GM12892 (cell line): Measurements from ENCODE around the gene ZNF331.
A peak's percentile ranks its signal among the peaks of the same experiment; 100 is the strongest.

Experiments
- POLR2A ChIP-seq: IDR thresholded peaks from 2 replicates; pipeline ENCODE4 v1.6.1; 2011; ENCODE audit warnings: low read depth, low read length, control low read depth
- POLR2AphosphoS5 ChIP-seq: IDR thresholded peaks from 2 replicates; pipeline ENCODE4 v1.6.1; 2011; ENCODE audit warnings: low read depth, low read length, control low read depth
- TAF1 ChIP-seq: IDR thresholded peaks from 2 replicates; pipeline ENCODE4 v1.6.1; 2011; ENCODE audit warnings: low read depth, mild to moderate bottlenecking, control low read depth, low read length, borderline replicate concordance

- TF ChIP-seq POLR2A (peak; percentile 59; the same call in 1 of the 2 replicates), POLR2AphosphoS5 (peak; percentile 85), TAF1 (no peak)
These were observed at the start of gene ZNF331 for GRCh38 chr19:53537521-53538377.
